Measurements from ENCODE around the gene BCL3.

Gene BCL3

GRCh38 chr19:44722131-44723121, 26.1 kb upstream of the BCL3 start:
- DNase-seq = no peak

GRCh38 chr19:44723299-44723951, 25.1 kb upstream of the BCL3 start:
- no peak for DNase-seq

GRCh38 chr19:44723952-44724319, 24.6 kb upstream of the BCL3 start:
- DNase-seq = peak; percentile 47 to 55

GRCh38 chr19:44725251-44725650, 23.3 kb upstream of the BCL3 start:
- DNase-seq = no peak

- no peak for DNase-seq
Observed at GRCh38 chr19:44725684-44726083, 22.8 kb upstream of the BCL3 start.

GRCh38 chr19:44726465-44726864, 22.0 kb upstream of the BCL3 start:
- DNase-seq = no peak

- DNase-seq = no peak
Observed at GRCh38 chr19:44728178-44728577, 20.3 kb upstream of the BCL3 start.

- DNase-seq = no peak
Observed at GRCh38 chr19:44729516-44730033, 18.9 kb upstream of the BCL3 start.

GRCh38 chr19:44731081-44731480, 17.4 kb upstream of the BCL3 start:
- no peak for DNase-seq

- no peak for DNase-seq
Observed at GRCh38 chr19:44731622-44732021, 16.9 kb upstream of the BCL3 start.

GRCh38 chr19:44732235-44733014, 16.1 kb upstream of the BCL3 start:
- DNase-seq = no peak

- no peak for DNase-seq
Observed at GRCh38 chr19:44734357-44734756, 14.2 kb upstream of the BCL3 start.

- DNase-seq = no peak
Observed at GRCh38 chr19:44735011-44735410, 13.5 kb upstream of the BCL3 start.

GRCh38 chr19:44737238-44738071, 11.1 kb upstream of the BCL3 start:
- no peak for DNase-seq

- DNase-seq = no peak
Observed at GRCh38 chr19:44738136-44738535, 10.4 kb upstream of the BCL3 start.

- DNase-seq = no peak
Observed at GRCh38 chr19:44738603-44739558, 9.6 kb upstream of the BCL3 start.

- no peak for DNase-seq
Observed at GRCh38 chr19:44740351-44740824, 8.1 kb upstream of the BCL3 start.

- no peak for DNase-seq
Observed at GRCh38 chr19:44741258-44741731, 7.2 kb upstream of the BCL3 start.

- DNase-seq = peak in 1 of 2 experiments; percentile 53
Observed at GRCh38 chr19:44741841-44742329, 6.6 kb upstream of the BCL3 start.

- no peak for DNase-seq
Observed at GRCh38 chr19:44742330-44743061, 6.0 kb upstream of the BCL3 start.

All from NCI-H1930 (cell line).